Sigmoid colon (tissue), 7 donors: ENCODE data around the gene NISCH. TPM values are rescaled to one million over a fixed set of nuclear protein-coding genes. Genes with fewer than 3 reads are reported as not detected.

Experiments
- DNase-seq: peaks from one replicate; pipeline ENCODE4 v3.0.0-alpha.2; 2019
- H3K27ac ChIP-seq, 4 donors: fragments of 200-600 bp; sonication (generic); one replicate each; pipeline ENCODE4 v1.5.1; 2016 to 2019; ENCODE audit warnings: mild to moderate bottlenecking in 1 of 4
- H3K27me3 ChIP-seq, 3 donors: fragments of 200-600 bp; sonication (generic); one replicate each; pipeline ENCODE4 v1.5.1; 2019; ENCODE audit warnings: mild to moderate bottlenecking in 1 of 3
- H3K36me3 ChIP-seq, 4 donors: fragments of 200-600 bp; sonication (generic); one replicate each; pipeline ENCODE4 v1.5.1; 2016 to 2019
- H3K4me1 ChIP-seq, 4 donors: fragments of 200-600 bp; sonication (generic); one replicate each; pipeline ENCODE4 v1.5.1; 2017 to 2019
- H3K4me3 ChIP-seq, 4 donors: fragments of 200-600 bp; sonication (generic); one replicate each; pipeline ENCODE4 v1.5.1; 2017 to 2019; ENCODE audit warnings: mild to moderate bottlenecking in 2 of 4, moderate library complexity in 1 of 4
- H3K9me3 ChIP-seq, 4 donors: fragments of 200-600 bp in 3 of 4; sonication (generic) in 3 of 4; one replicate each; pipeline versions ENCODE4 v1.5.1 to v1.6.1; 2013 to 2019
- CTCF ChIP-seq, 4 experiments: fragments of 450-650 bp in 3 of 4; fragments of 200-600 bp in 1 of 4; IDR thresholded peaks; one replicate each; pipeline ENCODE4 v1.5.1; 2016 to 2019; ENCODE audit warnings: antibody characterized with exemption in 4 of 4, mild to moderate bottlenecking in 3 of 4, moderate library complexity in 2 of 4
- EP300 ChIP-seq, 4 donors: sonication (generic); formaldehyde crosslinking; IDR thresholded peaks; one replicate each; pipeline ENCODE4 v1.6.1; 2017; ENCODE audit warnings: antibody characterized with exemption in 4 of 4
- POLR2A ChIP-seq, 2 donors: fragments of 450-650 bp; IDR thresholded peaks; one replicate each; pipeline ENCODE4 v1.6.1; 2016; ENCODE audit warnings: antibody characterized with exemption in 2 of 2, mild to moderate bottlenecking in 2 of 2, moderate library complexity in 2 of 2
- POLR2AphosphoS5 ChIP-seq, 4 donors: sonication (generic); formaldehyde crosslinking; IDR thresholded peaks; one replicate each; pipeline ENCODE4 v1.6.1; 2017; ENCODE audit warnings: antibody characterized with exemption in 4 of 4
- WGBS, 2 donors: extraction: QIAGEN DNeasy Blood & Tissue Kit; methylation state at CpG; one replicate each; pipeline ENCODE4 v1.1.7; 2013; 5-methylcytosine and 5-hydroxymethylcytosine counted together
- intact Hi-C: fragments of 100-400 bp; cut with DNase I; formaldehyde crosslinking; loops from one replicate; pipeline ENCODE4 v1.15.1; 2023
- polyA plus RNA-seq, 3 donors: library from polyadenylated mRNA; stranded (reverse); fragments of 200-250 nt; gene quantifications; one replicate each; pipeline ENCODE4 v1.2.3, GENCODE V29; 2013
- total RNA-seq, 4 donors: library from RNA; depleted of rRNA; stranded (reverse); fragments of >200 nt; gene quantifications; one replicate each; pipeline ENCODE4 v1.1.0, GENCODE V29; 2016
- donor health status: healthy with polysubstance abuse.
- donor health status: Bipolar disorder and iron deficiency.
- donor health status: healthy.

The NISCH gene
- total and polyA plus RNA-seq, 7 donors, result 14.3 to 113 (median 53.5) TPM

- Histone ChIP-seq H3K27me3 (no peaks in the 10 kb centered on the region), H3K36me3 (peaks cover 49 to 82% (median 58%) of the 10 kb centered on the region in 4 donors), H3K4me1 (peaks cover 0 to 38% (median 28%) of the 10 kb centered on the region in 4 donors), H3K4me3 (no peak overlapping the region), H3K9me3 (no peaks in the 10 kb centered on the region), H3K27ac (peak overlapping the region; percentile 56 to 76 (median 75))
- DNase-seq, result no peak
- 90 to 94% methylated on average over 13 of the region's 13 CpGs for WGBS, 2 donors
- intact Hi-C loops, result no loop called here
- TF ChIP-seq POLR2A (IDR thresholded peaks at IDR 0.05) (no peak), POLR2AphosphoS5 (IDR thresholded peaks at IDR 0.05) (peak in 1 of 4 donors; percentile 25), EP300 (IDR thresholded peaks at IDR 0.05) (no peak), CTCF (IDR thresholded peaks at IDR 0.05) (no peak)
These were observed 28.4 kb downstream of the NISCH start for GRCh38 chr3:52483577-52484381.

- DNase-seq, result no peak
- peak overlapping the region; percentile 56 to 76 (median 75) for H3K27ac ChIP-seq
- H3K9me3 ChIP-seq, result no peaks in the 10 kb centered on the region
- TF ChIP-seq POLR2AphosphoS5 (IDR thresholded peaks at IDR 0.05) (no peak), CTCF (IDR thresholded peaks at IDR 0.05) (no peak), POLR2A (IDR thresholded peaks at IDR 0.05) (no peak), EP300 (IDR thresholded peaks at IDR 0.05) (no peak)
- 83 to 90% methylated on average over 10 of the region's 10 CpGs for WGBS, 2 donors
- peaks cover 48 to 82% (median 58%) of the 10 kb centered on the region in 4 donors for H3K36me3 ChIP-seq
- no peak overlapping the region for H3K4me3 ChIP-seq
- peaks cover 0 to 38% (median 29%) of the 10 kb centered on the region in 4 donors for H3K4me1 ChIP-seq
- intact Hi-C loops, result no loop called here
- no peaks in the 10 kb centered on the region for H3K27me3 ChIP-seq
These were observed 29.5 kb downstream of the NISCH start for GRCh38 chr3:52484680-52485461.

DNA sequence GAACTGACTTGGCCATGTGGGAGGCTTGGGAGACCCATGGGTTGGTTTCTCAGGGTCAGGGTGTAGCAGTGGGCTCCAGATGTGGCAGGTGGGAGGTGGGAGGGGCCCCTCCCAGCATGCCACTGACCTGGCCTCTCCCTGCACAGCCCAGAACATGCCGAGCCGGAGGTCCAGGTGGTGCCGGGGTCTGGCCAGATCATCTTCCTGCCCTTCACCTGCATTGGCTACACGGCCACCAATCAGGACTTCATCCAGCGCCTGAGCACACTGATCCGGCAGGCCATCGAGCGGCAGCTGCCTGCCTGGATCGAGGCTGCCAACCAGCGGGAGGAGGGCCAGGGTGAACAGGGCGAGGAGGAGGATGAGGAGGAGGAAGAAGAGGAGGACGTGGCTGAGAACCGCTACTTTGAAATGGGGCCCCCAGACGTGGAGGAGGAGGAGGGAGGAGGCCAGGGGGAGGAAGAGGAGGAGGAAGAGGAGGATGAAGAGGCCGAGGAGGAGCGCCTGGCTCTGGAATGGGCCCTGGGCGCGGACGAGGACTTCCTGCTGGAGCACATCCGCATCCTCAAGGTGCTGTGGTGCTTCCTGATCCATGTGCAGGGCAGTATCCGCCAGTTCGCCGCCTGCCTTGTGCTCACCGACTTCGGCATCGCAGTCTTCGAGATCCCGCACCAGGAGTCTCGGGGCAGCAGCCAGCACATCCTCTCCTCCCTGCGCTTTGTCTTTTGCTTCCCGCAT, 31.8 kb downstream of the NISCH start:
- peaks cover 56 to 82% (median 62%) of the 10 kb centered on the region in 4 donors for H3K36me3 ChIP-seq
- WGBS, 2 donors, result 94 to 95% methylated on average over 31 of the region's 31 CpGs
- TF ChIP-seq EP300 (IDR thresholded peaks at IDR 0.05) (no peak), POLR2AphosphoS5 (IDR thresholded peaks at IDR 0.05) (no peak), CTCF (IDR thresholded peaks at IDR 0.05) (no peak), POLR2A (IDR thresholded peaks at IDR 0.05) (no peak)
- H3K27ac ChIP-seq, result no peak overlapping the region
- no peaks in the 10 kb centered on the region for H3K9me3 ChIP-seq
- intact Hi-C loops, result no loop called here
- no peaks in the 10 kb centered on the region for H3K27me3 ChIP-seq
- H3K4me3 ChIP-seq, result no peak overlapping the region
- H3K4me1 ChIP-seq, result peaks cover 0 to 37% (median 33%) of the 10 kb centered on the region in 4 donors
- no peak for DNase-seq

DNA sequence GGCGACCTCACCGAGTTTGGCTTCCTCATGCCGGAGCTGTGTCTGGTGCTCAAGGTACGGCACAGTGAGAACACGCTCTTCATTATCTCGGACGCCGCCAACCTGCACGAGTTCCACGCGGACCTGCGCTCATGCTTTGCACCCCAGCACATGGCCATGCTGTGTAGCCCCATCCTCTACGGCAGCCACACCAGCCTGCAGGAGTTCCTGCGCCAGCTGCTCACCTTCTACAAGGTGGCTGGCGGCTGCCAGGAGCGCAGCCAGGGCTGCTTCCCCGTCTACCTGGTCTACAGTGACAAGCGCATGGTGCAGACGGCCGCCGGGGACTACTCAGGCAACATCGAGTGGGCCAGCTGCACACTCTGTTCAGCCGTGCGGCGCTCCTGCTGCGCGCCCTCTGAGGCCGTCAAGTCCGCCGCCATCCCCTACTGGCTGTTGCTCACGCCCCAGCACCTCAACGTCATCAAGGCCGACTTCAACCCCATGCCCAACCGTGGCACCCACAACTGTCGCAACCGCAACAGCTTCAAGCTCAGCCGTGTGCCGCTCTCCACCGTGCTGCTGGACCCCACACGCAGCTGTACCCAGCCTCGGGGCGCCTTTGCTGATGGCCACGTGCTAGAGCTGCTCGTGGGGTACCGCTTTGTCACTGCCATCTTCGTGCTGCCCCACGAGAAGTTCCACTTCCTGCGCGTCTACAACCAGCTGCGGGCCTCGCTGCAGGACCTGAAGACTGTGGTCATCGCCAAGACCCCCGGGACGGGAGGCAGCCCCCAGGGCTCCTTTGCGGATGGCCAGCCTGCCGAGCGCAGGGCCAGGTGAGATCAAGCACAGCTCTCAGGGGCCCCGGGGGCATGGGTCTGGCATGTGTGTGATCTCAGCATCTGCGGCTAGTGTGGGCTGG, 32.6 kb downstream of the NISCH start:
- no peaks in the 10 kb centered on the region for H3K9me3 ChIP-seq
- H3K36me3 ChIP-seq, result peaks cover 53 to 82% (median 70%) of the 10 kb centered on the region in 4 donors
- TF ChIP-seq POLR2A (IDR thresholded peaks at IDR 0.05) (no peak), EP300 (IDR thresholded peaks at IDR 0.05) (no peak), CTCF (IDR thresholded peaks at IDR 0.05) (no peak), POLR2AphosphoS5 (IDR thresholded peaks at IDR 0.05) (no peak)
- no peaks in the 10 kb centered on the region for H3K27me3 ChIP-seq
- H3K4me1 ChIP-seq, result peaks cover 0 to 33% (median 27%) of the 10 kb centered on the region in 4 donors
- no peak overlapping the region for H3K27ac ChIP-seq
- DNase-seq, result no peak
- 97% methylated on average over 59 of the region's 59 CpGs for WGBS, 2 donors
- intact Hi-C loops, result no loop called here
- no peak overlapping the region for H3K4me3 ChIP-seq
